IPS DF 6.9 (cell line): ENCODE data around the gene CA5B.
A peak's percentile ranks its signal among the peaks of the same experiment; 100 is the strongest.

Experiments
- DNase-seq: peaks from one replicate; pipeline ENCODE4 v3.0.0-alpha.2; 2013; ENCODE audit warnings: low read depth, low spot score
- H3K27ac ChIP-seq: one replicate; pipeline ENCODE4 v1.5.1; 2013; ENCODE audit warnings: low read length, control low read depth
- H3K27me3 ChIP-seq: 2 replicates; pipeline ENCODE4 v1.6.1; 2013; ENCODE audit warnings: mild to moderate bottlenecking, low read length; ENCODE audit not compliant: control insufficient read depth, insufficient read depth
- H3K36me3 ChIP-seq: 2 replicates; pipeline ENCODE4 v1.6.1; 2013; ENCODE audit warnings: low read length; ENCODE audit not compliant: control insufficient read depth, insufficient read depth
- H3K4me1 ChIP-seq: 2 replicates; pipeline ENCODE4 v1.6.1; 2013; ENCODE audit warnings: low read length; ENCODE audit not compliant: control insufficient read depth, insufficient read depth
- H3K4me3 ChIP-seq: 2 replicates; pipeline ENCODE4 v1.5.1; 2013; ENCODE audit warnings: mild to moderate bottlenecking, low read length
- H3K9me3 ChIP-seq: 2 replicates; pipeline ENCODE4 v1.6.1; 2013; ENCODE audit warnings: low read length, inconsistent platforms; ENCODE audit not compliant: control insufficient read depth, insufficient read depth
- WGBS: extraction: QIAGEN DNeasy Blood & Tissue Kit; methylation state at CpG from one replicate; pipeline ENCODE4 v1.1.7; 2013; ENCODE audit warnings: mixed read lengths, missing lambda C conversion rate; ENCODE audit not compliant: insufficient read length, insufficient coverage; 5-methylcytosine and 5-hydroxymethylcytosine counted together

Gene CA5B

GRCh38 chrX:15781961-15782699 lies 44.1 kb downstream of the CA5B start:
- no peak overlapping the region for H3K27ac ChIP-seq
- no peaks in the 10 kb centered on the region for H3K4me1 ChIP-seq
- H3K9me3 ChIP-seq, result no peaks in the 10 kb centered on the region
- H3K4me3 ChIP-seq, result no peak overlapping the region
- no peak for DNase-seq
- no peaks in the 10 kb centered on the region for H3K36me3 ChIP-seq
- H3K27me3 ChIP-seq, result no peaks in the 10 kb centered on the region
- WGBS, result no CpG with 5 or more reads among the region's 13 CpGs

DNA sequence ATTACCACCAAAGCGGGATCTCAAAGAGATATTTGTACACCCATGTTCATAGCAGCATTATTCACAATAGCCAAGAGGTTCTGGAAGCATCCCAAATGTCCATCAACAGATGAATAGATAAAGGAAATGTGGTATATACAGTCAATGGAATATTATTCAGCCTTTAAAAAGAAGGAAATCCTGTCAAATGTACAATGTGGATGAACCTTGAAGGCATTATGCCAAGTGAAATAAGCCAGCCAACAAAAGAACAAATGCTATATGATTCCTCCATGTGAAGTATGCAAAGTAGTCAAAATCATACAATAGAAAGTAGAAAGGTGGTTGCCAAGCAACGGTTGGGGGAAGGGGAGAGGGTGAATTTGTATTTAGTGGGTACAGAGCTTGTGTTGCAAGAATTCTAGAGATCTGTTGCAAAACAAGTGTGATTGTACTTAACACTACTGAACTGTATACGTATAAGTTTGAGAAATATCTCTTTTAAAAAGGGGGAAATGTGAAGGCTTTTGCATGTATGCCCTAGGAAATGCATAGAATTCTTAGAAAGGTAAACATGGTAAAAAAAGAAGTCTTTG lies 47.2 kb downstream of the CA5B start:
- no CpG with 5 or more reads among the region's 3 CpGs for WGBS
- H3K36me3 ChIP-seq, result no peaks in the 10 kb centered on the region

DNA sequence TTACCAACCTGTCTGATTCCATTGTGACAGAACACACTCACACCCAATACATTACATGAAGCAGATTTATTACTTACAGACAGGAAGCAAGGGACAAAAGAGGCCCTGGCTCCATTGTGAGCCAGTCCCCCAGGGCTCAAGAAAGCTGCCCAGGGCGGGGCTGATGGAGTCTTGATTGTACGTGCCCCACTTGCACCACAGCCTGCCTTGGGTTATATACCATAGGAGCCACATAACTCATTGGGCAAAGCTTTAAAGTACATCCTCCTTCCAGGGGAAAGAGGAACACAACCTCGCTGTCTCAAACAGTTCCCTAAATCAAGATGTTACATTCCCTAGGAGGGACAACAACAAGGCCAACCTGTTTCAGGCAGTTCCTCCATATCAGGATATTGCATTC lies 48.8 kb downstream of the CA5B start:
- H3K27me3 ChIP-seq, result no peaks in the 10 kb centered on the region
- no peaks in the 10 kb centered on the region for H3K4me1 ChIP-seq
- WGBS, result no CpG with 5 or more reads among the region's 3 CpGs
- DNase-seq, result no peak
- H3K27ac ChIP-seq, result no peak overlapping the region
- H3K36me3 ChIP-seq, result no peaks in the 10 kb centered on the region
- H3K4me3 ChIP-seq, result no peak overlapping the region
- no peaks in the 10 kb centered on the region for H3K9me3 ChIP-seq

More for the DNA sequence above, 47.2 kb downstream of the CA5B start:
- Histone ChIP-seq H3K9me3 (no peaks in the 10 kb centered on the region), H3K4me1 (no peaks in the 10 kb centered on the region), H3K4me3 (no peak overlapping the region), H3K27ac (no peak overlapping the region), H3K27me3 (no peaks in the 10 kb centered on the region)
- DNase-seq, result no peak

DNA sequence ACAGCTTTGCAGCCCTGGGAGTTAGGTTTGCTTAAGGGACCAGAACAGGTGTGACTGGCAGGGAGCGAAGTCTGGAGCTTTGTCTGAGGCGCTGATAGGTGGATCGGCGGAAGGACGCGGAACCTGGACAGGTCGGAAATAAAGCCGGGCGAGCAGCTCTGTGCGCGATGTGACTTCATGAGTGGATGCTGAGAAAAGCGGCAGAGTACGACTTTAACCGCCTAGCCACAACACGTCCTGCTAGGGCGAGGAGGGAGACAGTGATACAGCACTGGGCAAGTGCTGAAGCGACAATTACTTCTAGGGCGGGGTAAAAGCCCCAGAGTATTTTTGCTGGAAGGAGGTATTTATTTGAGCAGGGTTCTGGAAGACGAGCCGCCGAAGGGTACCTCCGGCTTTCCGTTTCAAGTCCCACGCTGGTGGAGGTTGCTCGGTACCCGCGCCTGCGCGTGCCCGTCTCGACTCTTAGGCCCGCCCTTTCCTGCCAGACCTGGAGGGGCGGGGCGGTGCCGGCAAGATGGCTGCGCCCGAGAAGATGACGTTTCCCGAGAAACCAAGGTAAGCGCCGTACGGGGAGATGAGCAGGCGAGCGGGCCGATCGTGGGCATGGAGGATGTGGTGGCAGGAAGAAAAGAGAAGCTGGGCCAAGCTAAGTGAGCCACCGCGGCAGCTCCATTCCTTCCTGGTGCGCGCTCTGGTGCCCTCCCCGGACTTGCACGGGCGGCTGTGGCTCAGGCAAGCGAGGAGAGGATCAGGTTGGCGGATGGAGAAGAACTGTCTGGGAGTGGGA lies 52.1 kb downstream of the CA5B start, which contains the start of gene ZRSR2:
TSS of gene ZRSR2 (plus strand) at position 506 of the 790 bp plus-strand sequence. CDS start at position 518, 12 bp downstream.
- Histone ChIP-seq H3K4me3 (peak within 1 kb of the TSS; percentile 96; the same call in 1 of the 2 replicates), H3K27ac (no peak within 1 kb of the TSS), H3K9me3 (no peaks in the 10 kb centered on the region), H3K36me3 (no peaks in the 10 kb centered on the region), H3K4me1 (no peaks in the 10 kb centered on the region), H3K27me3 (no peaks in the 10 kb centered on the region)
- WGBS, result no CpG with 5 or more reads among the region's 55 CpGs
- no peak for DNase-seq

DNA sequence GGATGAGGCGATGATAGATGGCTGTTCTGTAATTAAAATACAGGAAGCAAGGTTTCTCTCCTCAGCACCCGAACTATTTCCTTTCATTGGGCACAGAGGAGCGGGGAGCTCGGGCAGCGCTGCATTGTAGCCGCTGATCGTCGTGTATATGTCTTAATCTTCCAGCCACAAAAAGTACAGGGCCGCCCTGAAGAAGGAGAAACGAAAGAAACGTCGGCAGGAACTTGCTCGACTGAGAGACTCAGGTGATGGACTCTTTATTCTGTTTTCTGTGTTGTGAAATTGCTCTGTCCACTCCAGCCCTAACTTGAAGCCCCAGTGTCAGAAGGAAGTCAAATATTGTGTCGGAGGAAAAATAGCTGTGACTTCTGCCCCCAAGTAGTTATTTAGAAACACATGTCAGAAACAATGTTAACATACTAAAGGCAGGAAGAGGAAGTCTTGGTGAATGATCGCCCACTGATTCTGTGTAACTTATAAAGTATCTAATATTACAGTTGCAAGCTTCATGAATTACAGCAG lies 52.8 kb downstream of the CA5B start:
- WGBS, result no CpG with 5 or more reads among the region's 15 CpGs
- Histone ChIP-seq H3K27ac (no peak overlapping the region), H3K9me3 (no peaks in the 10 kb centered on the region), H3K4me1 (no peaks in the 10 kb centered on the region), H3K36me3 (no peaks in the 10 kb centered on the region), H3K4me3 (peak overlapping the region; percentile 96; the same call in 1 of the 2 replicates), H3K27me3 (no peaks in the 10 kb centered on the region)
- DNase-seq, result no peak

DNA sequence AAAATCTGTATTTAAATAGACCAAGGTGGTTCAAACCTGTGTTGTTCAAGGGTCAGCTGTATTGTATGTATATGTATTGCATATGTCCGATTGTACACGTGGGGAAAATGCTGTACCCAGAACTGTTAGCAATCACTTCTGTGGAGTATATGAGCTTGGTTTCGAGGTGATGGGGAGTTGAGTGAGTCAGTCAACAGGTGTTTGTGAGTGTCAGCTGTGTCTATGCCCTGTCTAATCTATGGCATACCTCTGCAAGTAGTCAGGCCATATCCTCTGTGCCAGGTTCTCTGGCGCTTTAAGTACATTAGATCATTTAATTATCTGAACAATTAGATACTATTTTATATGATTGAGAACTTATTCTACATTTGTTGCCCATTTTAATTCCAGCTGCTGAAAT lies 59.6 kb downstream of the CA5B start:
- no CpG with 5 or more reads among the region's 4 CpGs for WGBS
- Histone ChIP-seq H3K9me3 (no peaks in the 10 kb centered on the region), H3K36me3 (no peaks in the 10 kb centered on the region), H3K27me3 (no peaks in the 10 kb centered on the region), H3K4me1 (no peaks in the 10 kb centered on the region), H3K4me3 (no peak overlapping the region), H3K27ac (no peak overlapping the region)
- no peak for DNase-seq

DNA sequence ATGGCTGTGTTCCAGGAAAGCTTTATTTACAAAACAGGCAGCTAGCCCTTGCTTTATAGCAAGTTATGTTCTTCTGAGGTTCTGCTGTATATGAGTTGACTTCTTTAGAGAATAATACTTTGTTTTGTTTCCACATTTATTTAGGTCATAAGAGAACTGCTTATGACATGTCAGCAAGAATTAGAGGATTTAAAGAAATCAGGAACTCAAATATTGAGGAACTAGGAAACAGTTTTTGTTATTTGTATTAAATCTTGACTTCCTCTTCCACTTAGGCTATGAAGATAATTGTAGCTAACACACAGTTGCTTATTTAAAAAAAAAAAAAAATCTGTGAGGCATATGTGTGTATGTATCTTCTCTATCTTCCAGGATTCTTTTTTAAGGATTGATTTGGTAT lies 66.5 kb downstream of the CA5B start:
- Histone ChIP-seq H3K27me3 (no peaks in the 10 kb centered on the region), H3K4me3 (no peak overlapping the region), H3K36me3 (no peaks in the 10 kb centered on the region), H3K9me3 (no peaks in the 10 kb centered on the region), H3K4me1 (no peaks in the 10 kb centered on the region), H3K27ac (no peak overlapping the region)
- DNase-seq, result no peak

DNA sequence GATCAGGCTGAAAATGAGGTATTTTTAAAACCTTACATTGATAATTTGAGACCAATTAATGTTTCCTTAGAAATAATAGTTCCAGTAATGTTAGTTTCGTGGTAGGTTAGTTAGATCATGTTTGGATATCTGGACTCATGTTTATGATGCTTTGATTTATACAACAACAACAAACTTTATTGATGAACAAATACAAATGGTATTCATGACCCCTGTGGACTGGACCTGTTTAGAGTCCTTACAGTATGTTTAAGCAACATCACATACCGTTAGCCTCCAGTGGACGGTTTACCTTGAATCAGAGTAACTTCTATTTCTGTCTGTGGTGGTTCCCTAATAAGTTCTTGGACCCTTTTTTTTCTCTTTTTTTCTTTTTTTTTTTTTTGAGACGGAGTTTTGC lies 70.2 kb downstream of the CA5B start:
- Histone ChIP-seq H3K4me1 (no peaks in the 10 kb centered on the region), H3K27me3 (no peaks in the 10 kb centered on the region), H3K36me3 (no peaks in the 10 kb centered on the region), H3K4me3 (no peak overlapping the region), H3K9me3 (no peaks in the 10 kb centered on the region), H3K27ac (no peak overlapping the region)
- WGBS, result no CpG with 5 or more reads among the region's 4 CpGs
- no peak for DNase-seq

- Histone ChIP-seq H3K4me1 (no peaks in the 10 kb centered on the region), H3K27me3 (no peaks in the 10 kb centered on the region), H3K36me3 (no peaks in the 10 kb centered on the region), H3K27ac (no peak overlapping the region), H3K9me3 (no peaks in the 10 kb centered on the region), H3K4me3 (no peak overlapping the region)
- no peak for DNase-seq
- no CpG with 5 or more reads among the region's 8 CpGs for WGBS
Observed at GRCh38 chrX:15812192-15812938, 74.3 kb downstream of the CA5B start.

- H3K4me1 ChIP-seq, result no peaks in the 10 kb centered on the region
- H3K27me3 ChIP-seq, result no peaks in the 10 kb centered on the region
- no CpG with 5 or more reads among the region's 1 CpG for WGBS
- no peaks in the 10 kb centered on the region for H3K9me3 ChIP-seq
- H3K27ac ChIP-seq, result no peak overlapping the region
- H3K4me3 ChIP-seq, result no peak overlapping the region
- no peak for DNase-seq
- H3K36me3 ChIP-seq, result no peaks in the 10 kb centered on the region
Observed at GRCh38 chrX:15813416-15813815, 75.3 kb downstream of the CA5B start.
